ENCODE results near the gene BOLL.
"Not testable (repeated sequence)": the region's sequence is repeated elsewhere in the genome, so short reads cannot be mapped to it uniquely, and the experiment has no call there.

BOLL gene

DNA sequence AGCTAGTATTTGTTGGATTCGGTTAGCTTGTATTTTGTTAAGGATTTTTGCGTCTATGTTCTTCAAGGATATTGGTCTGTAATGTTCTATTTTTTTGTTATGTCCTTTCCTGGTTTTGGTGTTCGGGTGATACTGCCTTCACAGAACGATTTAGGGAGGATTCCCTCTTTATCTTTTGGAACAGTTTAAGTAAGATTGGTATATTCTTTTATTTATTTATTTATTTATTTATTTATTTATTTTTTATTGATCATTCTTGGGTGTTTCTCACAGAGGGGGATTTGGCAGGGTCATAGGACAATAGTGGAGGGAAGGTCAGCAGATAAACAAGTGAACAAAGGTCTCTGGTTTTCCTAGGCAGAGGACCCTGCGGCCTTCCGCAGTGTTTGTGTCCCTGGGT, 89.9 kb downstream of the BOLL start:
- not testable (repeated sequence) for H3K4me3 ChIP-seq (ENCODE audit: insufficient read depth, low read depth, low read length, poor library complexity, severe bottlenecking); H3K36me3 ChIP-seq (ENCODE audit: control insufficient read depth, insufficient read depth, low read length); H3K9me3 ChIP-seq (ENCODE audit: control insufficient read depth, low read length); DNase-seq; H3K27me3 ChIP-seq (replicated peaks; ENCODE audit: control insufficient read depth, insufficient read depth, low read length, poor library complexity, severe bottlenecking); H3K4me1 ChIP-seq (ENCODE audit: control insufficient read depth, insufficient read depth, low read length, poor library complexity, severe bottlenecking); H3K27ac ChIP-seq (ENCODE audit: insufficient read depth, low read length, poor library complexity, severe bottlenecking)

DNA sequence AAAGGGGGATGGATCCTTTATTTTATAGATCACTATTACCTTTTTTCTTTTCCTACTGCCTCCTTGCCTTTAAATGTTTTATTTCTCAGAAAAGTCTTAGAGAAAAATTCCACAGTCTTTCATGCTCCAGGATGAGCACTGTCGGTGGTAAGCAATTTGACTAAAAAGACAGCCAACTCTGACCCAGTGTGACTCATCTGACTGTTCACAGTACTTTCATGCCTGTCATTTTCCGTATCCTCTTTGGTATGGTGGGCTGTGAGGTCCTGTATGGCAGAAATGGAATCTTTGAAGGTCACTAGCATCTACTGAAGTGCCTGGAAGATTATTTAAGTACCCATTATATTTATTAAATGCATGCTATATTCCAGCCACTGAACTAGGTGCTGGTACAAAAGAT, 107.6 kb downstream of the BOLL start:
- no peak for DNase-seq
- Histone ChIP-seq H3K27ac (ENCODE audit: insufficient read depth, low read length, poor library complexity, severe bottlenecking) (no peak overlapping the region), H3K4me1 (ENCODE audit: control insufficient read depth, insufficient read depth, low read length, poor library complexity, severe bottlenecking) (no peaks in the 10 kb centered on the region), H3K4me3 (ENCODE audit: insufficient read depth, low read depth, low read length, poor library complexity, severe bottlenecking) (no peak overlapping the region), H3K27me3 (replicated peaks; ENCODE audit: control insufficient read depth, insufficient read depth, low read length, poor library complexity, severe bottlenecking) (peaks cover 2% of the 10 kb centered on the region), H3K36me3 (ENCODE audit: control insufficient read depth, insufficient read depth, low read length) (no peaks in the 10 kb centered on the region), H3K9me3 (ENCODE audit: control insufficient read depth, low read length) (no peaks in the 10 kb centered on the region)

DNA sequence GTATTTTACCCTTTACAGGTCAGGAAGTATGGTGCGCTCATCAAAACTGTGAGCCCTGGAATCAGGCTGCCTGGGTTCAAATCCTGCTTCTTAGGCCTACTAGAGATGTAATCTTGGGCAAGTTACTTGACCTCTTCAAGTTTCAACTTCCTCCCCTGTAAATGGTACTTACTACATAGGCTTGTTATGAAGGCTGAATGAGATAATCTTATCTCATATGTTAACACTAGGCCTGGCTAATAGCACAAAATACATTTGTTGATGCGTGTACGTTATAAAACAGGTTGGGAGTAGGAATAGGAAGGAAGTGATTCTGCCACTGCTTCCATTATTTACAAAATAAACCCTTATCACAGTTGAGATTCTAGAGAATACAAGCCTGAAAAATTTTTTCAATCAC, 108.1 kb downstream of the BOLL start:
- H3K36me3 ChIP-seq (ENCODE audit: control insufficient read depth, insufficient read depth, low read length) = no peaks in the 10 kb centered on the region
- no peaks in the 10 kb centered on the region for H3K4me1 ChIP-seq (ENCODE audit: control insufficient read depth, insufficient read depth, low read length, poor library complexity, severe bottlenecking)
- H3K4me3 ChIP-seq (ENCODE audit: insufficient read depth, low read depth, low read length, poor library complexity, severe bottlenecking) = no peak overlapping the region
- no peak overlapping the region for H3K27ac ChIP-seq (ENCODE audit: insufficient read depth, low read length, poor library complexity, severe bottlenecking)
- DNase-seq = no peak
- peaks cover 2% of the 10 kb centered on the region for H3K27me3 ChIP-seq (replicated peaks; ENCODE audit: control insufficient read depth, insufficient read depth, low read length, poor library complexity, severe bottlenecking)
- no peaks in the 10 kb centered on the region for H3K9me3 ChIP-seq (ENCODE audit: control insufficient read depth, low read length)

Data from effector memory CD4-positive, alpha-beta T cell (primary cell).